ENCODE measurements around the gene SHISAL2A.

SHISAL2A gene

GRCh38 chr1:52651904-52652303 lies 18.9 kb downstream of the SHISAL2A start:
- intact Hi-C loops (cut with DNase I), result no loop called here
- no peak for DNase-seq

- no peak for DNase-seq
- intact Hi-C loops (cut with DNase I), result no loop called here
Measured at GRCh38 chr1:52653207-52653849, 20.4 kb downstream of the SHISAL2A start.

- intact Hi-C loops (cut with DNase I), result no loop called here
- no peak for DNase-seq
Measured at GRCh38 chr1:52654063-52654462, 21.1 kb downstream of the SHISAL2A start.

- intact Hi-C loops (cut with DNase I), result no loop called here
Measured at GRCh38 chr1:52657702-52658101, 24.7 kb downstream of the SHISAL2A start.

GRCh38 chr1:52658795-52659194 lies 25.8 kb downstream of the SHISAL2A start:
- DNase-seq, result no peak
- intact Hi-C loops (cut with DNase I), result no loop called here

More at GRCh38 chr1:52657702-52658101, 24.7 kb downstream of the SHISAL2A start:
- no peak for DNase-seq

- intact Hi-C loops (cut with DNase I), result no loop called here
- DNase-seq, result no peak
Measured at GRCh38 chr1:52659356-52659755, 26.4 kb downstream of the SHISAL2A start.

- intact Hi-C loops (cut with DNase I), result no loop called here
- no peak for DNase-seq
Measured at GRCh38 chr1:52659851-52660596, 27.1 kb downstream of the SHISAL2A start.

- intact Hi-C loops (cut with DNase I), result no loop called here
- DNase-seq, result no peak
Measured at GRCh38 chr1:52660807-52661206, 27.8 kb downstream of the SHISAL2A start.

- DNase-seq, result peak in 1 of 42 donors; percentile 27
- intact Hi-C loops (cut with DNase I), result no loop called here
Measured at GRCh38 chr1:52662645-52663313, 29.8 kb downstream of the SHISAL2A start.

GRCh38 chr1:52663716-52664115 lies 30.7 kb downstream of the SHISAL2A start:
- DNase-seq, result no peak
- intact Hi-C loops (cut with DNase I), result no loop called here

GRCh38 chr1:52665006-52665941 lies 32.3 kb downstream of the SHISAL2A start:
- intact Hi-C loops (cut with DNase I), result no loop called here
- peak in 1 of 42 donors; percentile 32 for DNase-seq

GRCh38 chr1:52667290-52667689 lies 34.3 kb downstream of the SHISAL2A start:
- intact Hi-C loops (cut with DNase I), result no loop called here
- no peak for DNase-seq

- DNase-seq, result no peak
Measured at GRCh38 chr1:52667984-52668383, 35.0 kb downstream of the SHISAL2A start.

GRCh38 chr1:52668711-52669110 lies 35.7 kb downstream of the SHISAL2A start:
- DNase-seq, result no peak

More at GRCh38 chr1:52667984-52668383, 35.0 kb downstream of the SHISAL2A start:
- intact Hi-C loops (cut with DNase I), result no loop called here

GRCh38 chr1:52669696-52670095 lies 36.7 kb downstream of the SHISAL2A start:
- no peak for DNase-seq
- intact Hi-C loops (cut with DNase I), result no loop called here

More at GRCh38 chr1:52668711-52669110, 35.7 kb downstream of the SHISAL2A start:
- intact Hi-C loops (cut with DNase I), result no loop called here

- intact Hi-C loops (cut with DNase I), result no loop called here
- DNase-seq, result no peak
Measured at GRCh38 chr1:52670604-52671003, 37.6 kb downstream of the SHISAL2A start.

- intact Hi-C loops (cut with DNase I), result no loop called here
- peak in 2 of 42 donors; percentile 28 to 41 for DNase-seq
Measured at GRCh38 chr1:52672946-52673345, 40.0 kb downstream of the SHISAL2A start.

GRCh38 chr1:52673513-52673912 lies 40.5 kb downstream of the SHISAL2A start:
- intact Hi-C loops (cut with DNase I), result no loop called here
- DNase-seq, result no peak
